GM18867 (cell line): Measurements from ENCODE around the gene RAD54L.
A peak's percentile ranks its signal among the peaks of the same experiment; 100 is the strongest.
"Not testable (repeated sequence)": the region's sequence is repeated elsewhere in the genome, so short reads cannot be mapped to it uniquely, and the experiment has no call there.

Experiments
- ATAC-seq: cut with Tn5 transposase; IDR thresholded peaks from one replicate; pipeline ENCODE4 v1.9.1; 2021; ENCODE audit warnings: mild to moderate bottlenecking, moderate library complexity; ENCODE audit not compliant: unreplicated experiment

RAD54L gene

DNA sequence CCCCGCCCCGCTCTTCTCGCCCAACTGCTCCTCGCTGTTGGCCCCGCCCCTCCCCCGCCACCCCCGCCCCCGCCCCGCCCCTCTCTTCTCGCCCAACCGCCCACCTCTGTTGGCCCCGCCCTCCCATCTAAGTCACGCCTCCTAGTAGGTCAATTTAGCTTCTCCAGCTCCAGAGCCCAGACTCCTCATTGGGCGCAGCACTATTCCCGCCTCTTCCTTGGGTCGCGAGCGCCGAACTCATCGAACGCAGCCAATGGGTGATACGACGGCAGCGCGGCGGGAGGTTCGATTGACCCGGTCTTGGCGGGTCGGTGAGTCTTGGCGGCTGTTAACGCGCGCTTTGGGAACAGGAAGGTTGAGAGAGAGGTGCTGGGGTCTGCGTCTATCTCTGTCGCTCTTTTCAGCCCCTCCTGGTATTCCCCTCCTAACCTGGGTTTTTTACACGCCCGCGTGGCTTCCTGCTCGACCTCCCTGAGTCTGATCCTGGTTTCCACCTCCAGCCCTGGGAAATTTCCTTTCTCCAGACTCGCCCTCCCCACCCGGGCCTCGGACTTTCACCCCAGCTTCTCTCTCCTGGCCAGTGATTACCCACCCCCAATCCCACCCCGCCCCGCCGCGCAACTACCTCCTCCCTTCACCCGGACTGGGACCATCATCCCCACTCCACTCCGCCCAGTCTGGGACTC lies at the start of gene RAD54L:
RAD54L (plus strand) TSS at position 328 of the 686 bp plus-strand sequence. CDS start 643 bp downstream, outside the sequence.
- ATAC-seq = peak; percentile 91

DNA sequence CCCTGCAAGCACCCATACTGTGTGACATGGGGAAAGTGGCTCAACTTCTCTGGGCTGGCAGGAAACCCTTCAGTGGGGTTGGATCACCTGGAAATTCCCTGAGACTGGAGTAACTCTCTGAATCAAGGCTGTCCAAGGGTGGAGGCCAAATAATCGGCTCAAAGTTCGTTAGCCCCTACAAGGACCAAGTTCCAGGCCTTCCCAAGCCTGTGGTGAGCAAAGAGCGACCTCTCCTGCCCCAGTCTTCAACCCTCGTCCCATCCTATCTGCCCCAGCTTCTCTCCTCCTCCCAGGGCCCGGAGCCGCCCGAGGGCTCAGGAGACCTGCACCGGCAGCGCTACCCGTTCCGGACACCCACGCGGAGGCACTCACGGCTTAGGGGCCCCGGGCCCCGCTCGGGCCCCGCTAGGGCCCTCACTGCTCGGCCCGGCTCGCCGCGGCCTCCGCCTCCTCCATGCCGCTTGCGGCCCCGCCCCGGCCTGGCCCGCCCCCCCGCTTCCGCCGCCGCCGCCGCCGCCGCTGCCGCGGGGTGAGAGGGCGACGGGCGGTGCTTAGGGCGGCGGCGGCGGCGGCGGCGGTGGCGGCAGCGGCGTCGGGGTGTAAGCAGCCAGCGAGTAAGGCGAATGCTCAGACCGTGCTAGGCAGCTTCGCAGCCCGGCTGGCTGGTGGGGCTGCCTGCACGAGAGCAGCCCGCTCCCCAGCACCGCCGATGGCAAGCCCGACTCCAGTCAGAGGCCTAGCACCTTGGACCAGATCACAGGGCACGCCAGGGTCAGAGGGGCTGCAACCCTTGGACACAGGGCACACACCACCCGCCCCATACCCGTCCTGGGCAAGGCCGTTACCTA lies 49.4 kb upstream of the RAD54L start, which contains the start of gene POMGNT1:
POMGNT1 (minus strand) TSS at position 471 of the 848 bp plus-strand sequence. CDS start 613 bp downstream, outside the sequence.
- peak; percentile 86 for ATAC-seq

DNA sequence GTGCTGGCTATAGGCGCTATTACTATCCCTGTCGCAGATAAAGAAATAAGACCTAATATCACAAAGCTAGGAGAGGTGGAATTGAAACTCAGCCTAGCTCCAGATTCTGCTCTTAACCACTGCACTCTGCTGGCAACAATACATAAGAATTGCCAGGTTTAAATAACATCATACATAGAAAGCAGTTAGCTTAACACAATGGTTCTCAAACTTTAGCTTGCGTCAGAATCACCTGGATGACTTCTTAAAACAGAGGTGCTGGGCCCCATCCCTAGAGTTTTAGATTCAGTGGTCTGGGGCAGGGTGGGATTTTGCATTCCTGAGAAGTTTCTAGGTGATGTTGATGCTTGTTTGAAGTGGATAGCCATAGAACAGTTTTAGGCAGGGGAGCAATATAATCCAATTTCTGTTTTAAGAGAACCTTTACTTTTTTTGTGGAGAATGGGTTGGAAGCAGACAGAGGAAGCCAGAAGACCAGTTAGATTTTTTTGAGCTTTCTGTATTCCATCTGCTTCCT lies 48.3 kb upstream of the RAD54L start:
- ATAC-seq = no peak

DNA sequence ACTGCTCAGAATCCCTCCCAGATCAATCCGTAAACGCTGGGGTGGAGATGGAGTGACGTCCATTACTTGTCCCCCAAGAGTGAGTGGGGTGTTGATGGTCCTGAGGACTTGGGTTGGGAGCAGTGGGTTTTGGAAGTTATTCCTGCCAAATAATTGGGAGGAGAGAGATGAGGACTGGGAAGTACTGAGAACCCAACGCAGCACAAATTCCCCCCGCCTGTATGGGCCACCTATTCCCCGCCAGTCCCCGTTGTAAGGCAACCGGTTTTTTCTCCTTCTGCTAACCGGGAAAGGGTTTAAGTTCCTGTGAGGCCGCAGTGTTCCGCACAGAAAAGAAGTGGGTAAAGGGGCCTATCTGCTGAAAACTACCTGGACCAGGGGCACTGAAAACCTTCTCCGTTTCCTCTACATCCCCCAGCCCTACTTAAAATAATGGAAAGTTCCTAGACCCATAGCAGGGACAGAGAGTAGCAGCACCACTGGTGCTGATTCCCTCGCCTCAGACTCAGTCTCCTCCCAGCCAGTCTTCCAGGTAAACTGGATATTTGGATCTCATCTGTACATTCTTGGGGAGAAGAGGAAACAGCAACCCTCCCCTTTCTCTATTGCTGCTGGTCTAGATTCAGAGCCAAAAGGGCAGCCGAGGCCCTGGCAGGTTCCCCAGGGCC lies 43.7 kb upstream of the RAD54L start:
- ATAC-seq = no peak

DNA sequence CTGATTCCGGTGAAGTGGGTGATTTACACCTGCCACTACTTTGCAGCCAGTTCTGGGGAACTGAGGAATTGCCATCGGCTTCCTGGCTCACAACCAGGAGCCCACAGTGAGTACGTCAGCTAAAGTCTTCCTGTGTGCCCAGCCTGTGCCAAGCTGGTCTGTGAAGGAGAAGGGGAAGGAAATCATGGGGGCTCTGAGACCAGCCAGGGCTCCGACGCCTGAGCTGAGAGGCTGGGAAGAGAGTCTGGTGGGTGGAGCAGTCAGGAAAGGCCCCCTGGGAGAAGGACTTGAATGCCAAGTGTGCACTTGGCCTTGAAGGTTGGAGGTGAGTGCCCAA lies 43.2 kb upstream of the RAD54L start:
- ATAC-seq = no peak

DNA sequence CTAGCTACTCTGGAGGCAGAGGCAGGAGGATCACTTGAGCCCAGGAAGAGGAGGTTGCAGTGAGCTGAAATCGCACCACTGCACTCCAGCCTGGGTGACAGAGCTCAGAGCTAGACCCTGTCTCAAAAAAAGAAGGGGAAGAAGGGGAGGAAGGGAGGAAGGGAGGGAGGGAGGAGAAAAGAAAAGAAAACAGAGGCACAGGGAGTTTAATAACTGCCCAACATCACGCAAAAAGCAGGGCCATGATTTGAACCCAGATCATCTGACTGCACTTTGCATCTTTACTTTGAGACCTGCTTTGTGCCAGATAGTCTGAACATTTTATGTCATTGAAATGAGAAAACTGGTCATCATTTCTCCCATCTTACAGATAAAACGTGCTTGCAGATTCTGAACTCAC lies 42.4 kb upstream of the RAD54L start:
- ATAC-seq = no peak

DNA sequence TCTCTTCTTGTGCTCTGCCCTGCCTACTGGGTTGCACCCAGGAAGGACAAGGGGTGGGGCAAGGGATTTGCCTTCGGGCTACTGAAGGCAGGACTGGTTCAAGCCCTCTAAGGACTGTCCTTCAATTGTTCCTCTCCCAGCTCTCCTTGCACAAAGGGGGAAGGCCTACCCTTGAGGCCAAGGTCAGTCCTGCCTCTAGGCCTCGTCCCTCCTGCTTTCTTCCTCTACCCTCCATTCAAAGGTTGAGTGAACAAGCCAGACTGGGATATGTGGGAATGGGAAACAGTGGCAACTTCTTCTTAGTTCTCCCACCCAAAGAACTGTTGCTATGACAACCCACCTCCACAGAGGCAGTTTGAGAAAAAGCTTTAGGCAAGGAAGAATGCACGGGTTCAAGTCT lies 41.8 kb upstream of the RAD54L start:
- ATAC-seq = no peak

DNA sequence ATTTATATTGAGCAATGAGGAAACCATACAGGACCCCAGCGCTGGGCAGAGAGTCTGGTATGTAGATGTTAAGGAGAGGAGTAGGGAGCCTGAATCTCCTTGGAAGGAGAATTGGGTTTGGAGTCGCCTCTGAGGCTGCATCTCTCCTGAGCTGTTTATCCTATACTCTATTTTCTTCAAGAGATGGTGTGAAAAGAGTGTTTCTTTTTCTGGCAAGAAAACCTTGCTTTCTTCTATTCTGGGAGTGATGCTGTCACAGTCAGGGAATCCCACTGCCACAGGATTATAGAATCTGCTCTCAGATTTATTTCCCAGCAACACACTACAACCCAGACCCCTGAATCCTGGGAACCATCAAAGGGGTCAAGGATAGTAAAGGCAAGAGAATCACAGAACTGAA lies 41.2 kb upstream of the RAD54L start:
- no peak for ATAC-seq

DNA sequence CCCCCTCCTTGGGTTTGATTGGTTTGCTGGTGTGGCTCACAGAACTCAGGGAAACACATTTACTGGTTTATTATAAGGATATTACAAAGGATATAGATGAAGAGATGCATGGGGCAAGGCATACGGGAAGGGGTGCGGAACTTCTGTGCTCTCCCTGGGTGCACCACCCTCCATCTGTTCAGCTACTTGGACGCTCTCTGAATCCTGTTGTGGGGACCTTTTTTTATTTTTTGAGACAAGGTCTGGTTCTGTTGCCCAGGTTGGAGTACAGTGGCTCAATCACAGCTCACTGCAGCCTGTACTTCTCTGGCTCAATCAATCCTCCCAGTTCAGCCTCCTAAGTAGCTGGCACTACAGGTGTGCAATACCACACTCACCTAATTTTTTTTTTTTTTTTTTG lies 37.0 kb upstream of the RAD54L start:
- no peak for ATAC-seq

DNA sequence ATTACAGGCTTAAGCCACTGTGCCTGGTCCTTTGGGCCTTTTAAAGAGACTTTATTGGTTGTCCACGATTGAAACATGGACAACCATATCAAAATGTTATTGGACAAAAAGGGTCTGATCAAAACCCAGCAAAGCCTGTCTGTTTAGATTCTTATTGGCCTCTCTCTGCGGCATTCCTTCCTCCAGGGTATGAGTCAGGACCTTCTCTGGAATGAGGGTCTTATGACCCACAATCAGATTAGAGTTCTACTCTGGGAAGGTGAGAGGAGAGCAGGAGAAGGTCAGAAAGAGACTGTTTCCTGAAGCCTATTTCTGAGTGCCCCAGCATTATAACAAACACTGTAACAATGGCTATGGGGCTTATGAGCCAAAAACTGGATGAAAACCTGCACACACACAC lies 36.5 kb upstream of the RAD54L start:
- no peak for ATAC-seq

DNA sequence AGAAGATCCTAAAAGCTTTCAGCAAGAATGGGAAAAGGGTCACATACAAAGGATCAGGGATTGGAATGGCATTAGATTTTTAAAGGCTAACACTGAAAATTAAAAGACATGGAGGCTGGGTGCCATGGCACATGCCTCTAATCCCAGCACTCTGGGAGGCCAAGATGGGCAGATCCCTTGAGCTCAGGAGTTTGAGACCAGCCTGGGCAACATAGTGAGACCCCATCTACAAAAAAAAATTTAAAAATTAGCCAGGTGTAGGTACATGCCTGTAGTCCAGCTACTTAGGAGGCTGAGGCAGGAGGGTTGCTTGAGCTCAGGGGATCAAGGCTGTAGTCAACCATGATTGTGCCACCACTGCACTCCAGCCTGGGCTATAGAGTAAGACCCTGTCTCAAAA lies 32.1 kb upstream of the RAD54L start:
- ATAC-seq = no peak

DNA sequence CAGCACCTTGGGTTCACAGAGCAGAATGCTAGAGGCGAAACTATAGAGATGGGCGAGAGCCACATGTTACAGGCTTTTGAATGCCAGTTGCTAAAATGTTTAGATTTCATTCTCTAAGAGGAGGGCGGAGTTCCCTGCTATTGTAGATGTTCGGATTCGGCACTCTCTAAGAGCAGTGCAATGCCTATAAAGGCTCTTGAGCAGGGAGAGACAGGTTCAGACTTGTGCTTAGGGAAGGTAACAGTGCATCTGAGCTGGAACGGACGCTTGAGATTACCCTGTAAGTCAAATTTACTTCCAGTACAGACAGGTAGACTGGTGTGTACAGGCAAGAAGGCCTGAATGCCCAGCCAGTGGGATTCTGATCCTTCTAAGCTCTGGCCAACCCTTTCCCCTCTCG lies 29.1 kb upstream of the RAD54L start:
- ATAC-seq = no peak

DNA sequence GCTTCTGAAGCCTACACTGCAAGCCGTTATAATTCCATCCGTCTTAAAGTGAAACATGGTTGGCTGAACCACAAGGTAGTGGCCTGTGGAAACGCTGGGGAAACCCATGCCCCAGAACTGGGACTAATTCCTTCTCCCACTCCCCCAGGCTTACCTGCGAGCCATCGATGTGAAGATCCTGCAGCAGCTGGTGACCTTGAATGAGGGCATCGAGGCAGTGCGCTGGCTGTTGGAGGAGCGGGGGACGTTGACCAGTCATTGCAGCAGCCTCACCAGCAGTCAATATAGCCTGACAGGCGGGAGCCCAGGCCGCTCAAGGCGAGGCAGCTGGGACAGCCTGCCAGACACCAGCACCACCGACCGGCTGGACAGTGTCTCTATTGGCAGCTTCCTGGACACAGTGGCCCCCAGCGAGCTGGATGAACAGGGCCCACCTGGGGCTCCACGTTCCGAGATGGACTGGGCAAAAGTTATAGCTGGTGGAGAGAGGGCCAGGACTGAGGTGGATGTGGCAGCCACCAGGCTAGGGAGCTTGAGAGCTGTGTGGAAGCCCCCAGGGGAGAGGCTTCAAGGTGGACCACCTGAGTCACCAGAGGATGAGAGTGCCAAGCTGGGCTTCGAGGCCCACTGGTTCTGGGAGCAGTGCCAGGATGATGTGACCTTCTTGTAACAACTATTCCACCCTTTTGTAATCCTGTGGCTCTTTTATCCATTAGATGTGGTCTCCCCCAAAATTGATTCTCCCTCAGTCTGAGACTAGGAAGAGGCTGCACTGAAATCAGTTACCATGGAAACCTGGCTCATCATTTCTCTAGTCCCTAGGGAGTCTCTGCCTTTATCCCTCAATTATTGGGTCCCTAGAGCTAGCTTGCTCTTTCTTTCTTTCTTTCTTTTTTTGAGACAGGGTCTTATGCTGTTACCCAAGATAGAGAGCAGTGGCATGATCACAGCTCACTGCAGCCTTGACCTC lies 27.7 kb upstream of the RAD54L start:
- no peak for ATAC-seq

DNA sequence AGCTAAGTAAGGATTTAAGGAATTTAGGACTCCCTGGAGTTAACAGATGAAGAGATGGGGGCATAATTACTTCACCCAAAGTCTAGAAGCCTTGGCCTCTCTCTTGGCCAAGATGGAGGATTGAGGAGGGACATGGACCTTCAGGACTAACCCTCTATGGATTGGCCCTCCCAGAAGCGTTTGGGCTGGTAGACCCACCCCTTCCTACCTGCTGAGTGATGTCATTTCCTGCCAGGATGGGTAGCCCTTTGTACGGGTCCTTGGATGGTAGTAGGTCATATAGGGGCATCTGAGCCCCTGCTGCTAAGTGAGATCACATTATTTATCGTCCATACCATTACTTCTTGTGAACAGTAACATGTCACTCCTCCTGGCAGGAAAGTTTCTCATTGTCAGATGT lies 26.8 kb upstream of the RAD54L start:
- ATAC-seq = no peak

DNA sequence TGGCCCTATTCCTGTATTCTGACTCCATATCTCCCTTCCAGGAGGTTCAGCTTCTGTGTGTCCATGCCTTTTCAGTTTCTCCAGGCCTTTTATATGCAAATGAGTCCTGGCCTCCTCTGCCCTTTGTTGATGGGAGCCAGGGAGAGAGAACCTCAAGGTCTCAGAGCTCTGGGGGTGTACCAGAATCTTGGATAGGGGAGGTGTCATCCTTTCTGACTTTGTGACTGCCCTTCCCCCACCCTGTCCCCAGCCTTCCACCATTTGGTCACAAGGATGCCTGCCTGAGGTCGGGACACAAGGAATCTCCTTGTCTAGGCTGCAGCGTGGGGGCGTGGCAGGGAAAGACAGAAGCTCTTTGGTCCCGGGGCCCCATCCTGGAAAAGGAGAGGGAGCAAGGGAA lies 25.8 kb upstream of the RAD54L start:
- no peak for ATAC-seq

DNA sequence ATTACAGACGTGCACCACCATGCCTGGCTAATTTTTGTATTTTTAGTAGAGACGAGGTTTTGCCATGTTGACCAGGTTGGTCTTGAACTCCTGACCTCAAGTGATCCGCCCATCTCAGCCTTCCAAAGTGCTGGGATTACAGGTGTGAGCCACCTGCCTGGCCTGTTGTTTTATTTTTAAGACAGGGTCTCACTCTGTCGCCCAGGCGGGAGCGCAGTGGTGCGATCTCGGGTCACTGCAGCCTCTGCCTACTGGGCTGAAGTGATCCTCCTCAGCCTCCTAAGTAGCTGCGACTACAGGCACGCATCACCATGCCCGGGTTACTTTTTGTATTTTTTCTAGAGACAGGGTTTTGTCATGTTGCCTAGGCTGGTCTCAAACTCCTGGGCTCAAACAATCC lies 24.5 kb upstream of the RAD54L start:
- not testable (repeated sequence) for ATAC-seq

DNA sequence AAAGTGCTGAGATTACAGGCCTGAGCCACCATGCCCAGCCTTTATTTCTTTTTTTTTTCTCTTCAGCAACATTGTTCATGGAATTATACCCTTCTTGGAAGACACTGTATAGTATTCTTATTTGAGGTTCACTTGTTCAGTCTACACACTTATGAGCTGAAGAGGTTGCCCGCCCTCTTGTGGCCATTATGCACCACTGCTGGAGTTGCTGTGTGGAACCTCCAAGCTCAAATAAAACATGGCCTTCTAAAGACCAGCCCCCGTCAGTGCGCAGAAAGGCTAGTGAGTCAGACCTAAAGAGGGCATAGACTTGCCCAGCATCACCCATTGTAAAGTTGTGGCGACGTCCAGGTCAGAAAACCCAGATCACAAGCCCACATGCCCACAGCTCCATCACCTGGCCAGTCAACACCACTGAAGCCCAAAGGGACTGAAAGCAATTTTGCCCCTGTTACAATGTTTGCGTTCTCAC lies 24.1 kb upstream of the RAD54L start:
- ATAC-seq = peak; percentile 76

DNA sequence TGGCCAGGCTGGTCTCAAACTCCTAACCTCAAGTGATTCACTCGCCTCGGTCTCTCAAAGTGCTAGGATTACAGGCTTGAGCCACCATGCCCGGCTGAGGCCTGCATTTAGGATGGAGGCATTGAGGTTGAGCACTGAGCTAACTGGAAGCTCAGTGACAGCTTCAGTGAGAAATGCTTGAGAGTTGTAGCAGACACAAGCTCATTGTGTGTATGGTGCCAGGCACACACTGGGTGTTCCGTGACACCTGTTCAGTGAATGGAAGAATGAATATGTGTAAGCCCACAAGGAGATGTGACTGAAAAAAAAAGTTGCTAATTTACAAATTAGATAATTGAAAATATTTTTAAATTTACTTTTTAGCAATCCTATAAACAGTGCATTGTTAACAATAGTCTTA lies 22.6 kb upstream of the RAD54L start:
- no peak for ATAC-seq

DNA sequence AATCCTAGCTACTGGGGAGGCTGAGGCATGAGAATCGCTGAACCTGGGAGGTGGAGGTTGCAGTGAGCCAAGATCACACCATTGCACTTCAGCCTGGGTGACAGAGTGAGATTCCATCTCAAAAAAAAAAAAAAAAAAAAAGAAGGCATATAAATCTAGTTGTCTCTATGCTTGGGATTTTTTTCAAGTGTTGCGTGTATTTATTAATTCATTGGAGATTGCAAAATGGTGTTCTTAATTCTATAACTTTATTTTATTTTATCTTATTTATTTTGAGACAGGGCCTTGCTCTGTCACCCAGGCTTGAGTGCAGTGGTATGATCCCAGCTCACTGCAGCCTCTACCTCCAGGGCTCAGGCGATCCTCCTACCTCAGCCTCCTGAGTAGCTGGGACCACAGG lies 16.3 kb upstream of the RAD54L start:
- not testable (repeated sequence) for ATAC-seq

DNA sequence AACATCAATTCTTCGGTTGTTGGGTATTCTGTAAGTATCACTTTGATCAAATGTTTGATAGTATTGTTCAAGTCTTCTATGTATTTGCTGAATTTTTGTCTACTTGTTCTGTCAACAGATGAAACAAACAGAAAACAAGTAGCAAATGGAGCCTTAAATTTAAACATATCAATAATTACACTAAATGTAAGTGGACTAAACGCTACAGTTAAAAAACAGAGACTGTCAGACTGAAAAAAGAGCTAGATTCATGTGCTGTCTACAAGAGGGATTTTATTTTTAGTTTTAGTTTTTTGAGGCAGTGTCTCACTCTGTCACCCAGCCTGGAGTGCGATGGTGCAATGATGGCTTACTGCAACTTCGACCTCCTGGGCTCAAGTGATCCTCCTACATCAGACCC lies 10.7 kb upstream of the RAD54L start:
- no peak for ATAC-seq
